ENCODE data around the gene HS3ST4. TPM values are rescaled to one million over a fixed set of nuclear protein-coding genes. Genes with fewer than 3 reads are reported as not detected.

Gene HS3ST4
- total and polyA plus RNA-seq, 2 donors (not counting 3 experiments of a cell fraction or from before 2014, with no cell fraction given), result not detected

DNA sequence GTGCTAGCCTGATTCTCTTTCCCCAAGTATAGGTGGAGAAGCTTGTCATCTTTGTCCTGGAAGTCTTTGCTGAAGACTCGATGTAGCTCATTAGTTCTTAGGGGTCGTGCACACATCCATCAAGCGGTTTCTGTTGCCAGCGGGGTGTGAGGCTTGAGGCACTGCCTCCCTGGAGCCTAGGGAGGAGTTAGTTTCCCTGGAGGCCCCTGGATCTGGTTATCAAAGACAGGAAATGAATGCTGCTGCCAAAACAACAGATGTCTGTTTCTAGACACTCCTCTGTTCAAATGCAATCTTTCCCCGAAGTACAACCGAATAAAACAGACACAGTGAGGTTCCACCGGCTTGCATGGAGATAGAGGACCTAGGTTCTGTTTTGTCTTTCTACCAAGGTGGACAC lies 17.5 kb downstream of the HS3ST4 start:
- intact Hi-C loops (cut with micrococcal nuclease), result no loop called here
- no peak for TF ChIP-seq POLR2AphosphoS5 (IDR thresholded peaks at IDR 0.05; ENCODE audit: insufficient read depth, low read depth, low read length)
- TF ChIP-seq GATA2 (IDR thresholded peaks at IDR 0.05; ENCODE audit: insufficient read depth, insufficient read length, low read depth, low read length), result no peak
- TF ChIP-seq JUN (IDR thresholded peaks at IDR 0.05; ENCODE audit: borderline replicate concordance, insufficient read depth, insufficient read length, low read depth), result no peak
- TF ChIP-seq MYC (IDR thresholded peaks at IDR 0.05; ENCODE audit: low read depth, low read length), result no peak
- TF ChIP-seq, protein P1, sequence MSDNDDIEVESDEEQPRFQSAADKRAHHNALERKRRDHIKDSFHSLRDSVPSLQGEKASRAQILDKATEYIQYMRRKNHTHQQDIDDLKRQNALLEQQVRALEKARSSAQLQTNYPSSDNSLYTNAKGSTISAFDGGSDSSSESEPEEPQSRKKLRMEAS (IDR thresholded peaks at IDR 0.05; ENCODE audit: insufficient read depth, insufficient read length), result no peak
- no peak for TF ChIP-seq FOS (IDR thresholded peaks at IDR 0.05; ENCODE audit: borderline replicate concordance, insufficient read depth, low read length)
- no peak for TF ChIP-seq POLR2A (IDR thresholded peaks at IDR 0.05; ENCODE audit: low read depth, low read length)
- no peak for TF ChIP-seq EZH2 (IDR thresholded peaks at IDR 0.05; ENCODE audit: borderline replicate concordance, low read depth, low read length, severe bottlenecking)
- TF ChIP-seq, protein P2, sequence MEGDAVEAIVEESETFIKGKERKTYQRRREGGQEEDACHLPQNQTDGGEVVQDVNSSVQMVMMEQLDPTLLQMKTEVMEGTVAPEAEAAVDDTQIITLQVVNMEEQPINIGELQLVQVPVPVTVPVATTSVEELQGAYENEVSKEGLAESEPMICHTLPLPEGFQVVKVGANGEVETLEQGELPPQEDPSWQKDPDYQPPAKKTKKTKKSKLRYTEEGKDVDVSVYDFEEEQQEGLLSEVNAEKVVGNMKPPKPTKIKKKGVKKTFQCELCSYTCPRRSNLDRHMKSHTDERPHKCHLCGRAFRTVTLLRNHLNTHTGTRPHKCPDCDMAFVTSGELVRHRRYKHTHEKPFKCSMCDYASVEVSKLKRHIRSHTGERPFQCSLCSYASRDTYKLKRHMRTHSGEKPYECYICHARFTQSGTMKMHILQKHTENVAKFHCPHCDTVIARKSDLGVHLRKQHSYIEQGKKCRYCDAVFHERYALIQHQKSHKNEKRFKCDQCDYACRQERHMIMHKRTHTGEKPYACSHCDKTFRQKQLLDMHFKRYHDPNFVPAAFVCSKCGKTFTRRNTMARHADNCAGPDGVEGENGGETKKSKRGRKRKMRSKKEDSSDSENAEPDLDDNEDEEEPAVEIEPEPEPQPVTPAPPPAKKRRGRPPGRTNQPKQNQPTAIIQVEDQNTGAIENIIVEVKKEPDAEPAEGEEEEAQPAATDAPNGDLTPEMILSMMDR (IDR thresholded peaks at IDR 0.05; ENCODE audit: extremely low read depth in 1 of 2, insufficient read depth in 1 of 2, low read depth in 1 of 2, low read length in 2 of 2), result no peak

More for the DNA sequence above, 17.5 kb downstream of the HS3ST4 start:
- DNase-seq (ENCODE audit: low read depth, low spot score) (no peak), FAIRE-seq (no peak)
- no peaks in the 10 kb centered on the region for H4K20me1 ChIP-seq (replicated peaks; ENCODE audit: control insufficient read depth, extremely low read depth, insufficient read depth, low read length)
- no TSS peak for BruUV-seq (replicated peaks)
- H3K79me2 ChIP-seq (ENCODE audit: control insufficient read depth, insufficient read depth, low read length), result no peaks in the 10 kb centered on the region
- H3K27ac ChIP-seq (ENCODE audit: insufficient read depth, low read depth, low read length), result no peak overlapping the region
- H3K9me1 ChIP-seq (replicated peaks; ENCODE audit: control insufficient read depth, extremely low read depth, insufficient read depth, low read length), result no peaks in the 10 kb centered on the region
- no peak overlapping the region for H3K4me3 ChIP-seq (replicated peaks in 1 of 3; ENCODE audit: insufficient read depth in 1 of 3, low read depth in 1 of 3, low read length in 3 of 3)
- no peak overlapping the region for H3K4me2 ChIP-seq (ENCODE audit: insufficient read depth, low read length)
- no peaks in the 10 kb centered on the region for H3K9me3 ChIP-seq (replicated peaks; ENCODE audit: control insufficient read depth, insufficient read depth, low read length)
- H3K4me1 ChIP-seq (ENCODE audit: control insufficient read depth, extremely low read depth, insufficient read depth, low read length), result no peaks in the 10 kb centered on the region
- no peak overlapping the region for H2AFZ ChIP-seq (ENCODE audit: low read depth, low read length)
- dilution Hi-C loops (cut with MboI; ENCODE audit: extremely low pct_ligation_motif_present, low sequenced_read_pairs), result no loop called here
- ChIA-PET CTCF (no interaction called here), POLR2A (no interaction called here)
- no peak overlapping the region for H3K9ac ChIP-seq (replicated peaks; ENCODE audit: extremely low read depth, insufficient read depth, low read length)
- no peaks in the 10 kb centered on the region for H3K27me3 ChIP-seq (ENCODE audit: control insufficient read depth in 2 of 2, insufficient read depth in 2 of 2, low read length in 2 of 2)
- no peaks in the 10 kb centered on the region for H3K36me3 ChIP-seq (ENCODE audit: control insufficient read depth in 2 of 2, extremely low read depth in 1 of 2, insufficient read depth in 2 of 2, low read length in 2 of 2)

All from endothelial cell of umbilical vein (primary cell).